Spleen (tissue), 11 donors: ENCODE measurements around the gene TMEM89. TPM values are rescaled to one million over a fixed set of nuclear protein-coding genes. Genes with fewer than 3 reads are reported as not detected.
A peak's percentile ranks its signal among the peaks of the same experiment; 100 is the strongest.

Experiments
- DNase-seq: peaks from one replicate; pipeline ENCODE4 v3.0.0-alpha.2; 2020
- H3K27ac ChIP-seq, 8 donors: fragments of 200-600 bp; sonication (generic) in 7 of 8; 1 replicate in 4 of 8; 2 replicates in 4 of 8; pipeline versions ENCODE4 v1.5.0 to v1.8.0; 2016 to 2021; ENCODE audit warnings: inconsistent platforms in 4 of 8, mild to moderate bottlenecking in 4 of 8, moderate library complexity in 1 of 8
- H3K27me3 ChIP-seq, 7 donors: fragments of 200-600 bp; sonication (generic) in 6 of 7; replicated peaks in 1 of 7; 1 replicate in 4 of 7; 2 replicates in 3 of 7; pipeline versions ENCODE4 v1.5.0 to v1.8.0; 2016 to 2021; ENCODE audit warnings: inconsistent platforms in 3 of 7, mild to moderate bottlenecking in 1 of 7
- H3K36me3 ChIP-seq, 6 donors: fragments of 200-600 bp; sonication (generic) in 5 of 6; 1 replicate in 4 of 6; 2 replicates in 2 of 6; pipeline versions ENCODE4 v1.5.0 to v1.8.0; 2016 to 2021; ENCODE audit warnings: inconsistent platforms in 2 of 6
- H3K4me1 ChIP-seq, 6 donors: fragments of 200-600 bp; sonication (generic) in 5 of 6; 1 replicate in 3 of 6; 2 replicates in 3 of 6; pipeline versions ENCODE4 v1.5.0 to v1.8.0; 2016 to 2021; ENCODE audit warnings: inconsistent platforms in 3 of 6
- H3K4me3 ChIP-seq, 8 donors: fragments of 200-600 bp; sonication (generic) in 7 of 8; 1 replicate in 4 of 8; 2 replicates in 4 of 8; pipeline versions ENCODE4 v1.5.0 to v1.8.0; 2016 to 2021; ENCODE audit warnings: inconsistent platforms in 4 of 8, mild to moderate bottlenecking in 4 of 8, moderate library complexity in 2 of 8
- H3K9me3 ChIP-seq, 8 donors: fragments of 200-600 bp; sonication (generic) in 7 of 8; 1 replicate in 4 of 8; 2 replicates in 4 of 8; pipeline versions ENCODE4 v1.5.0 to v1.8.0; 2016 to 2021; ENCODE audit warnings: inconsistent platforms in 4 of 8
- CTCF ChIP-seq, 11 experiments: fragments of 200-600 bp in 7 of 11; fragments of 450-650 bp in 4 of 11; sonication (generic) in 4 of 11; IDR thresholded peaks in 8 of 11; conservative IDR thresholded peaks in 3 of 11; 1 replicate in 7 of 11; 2 replicates in 4 of 11; pipeline versions ENCODE4 v1.4.0 to v1.8.0; 2016 to 2021; ENCODE audit warnings: antibody characterized with exemption in 11 of 11, inconsistent platforms in 4 of 11, mild to moderate bottlenecking in 1 of 11
- POLR2A ChIP-seq, 3 donors: fragments of 450-650 bp; IDR thresholded peaks; one replicate each; pipeline ENCODE4 v1.5.1; 2017; ENCODE audit warnings: antibody characterized with exemption in 3 of 3, mild to moderate bottlenecking in 1 of 3
- POLR2AphosphoS5 ChIP-seq, 3 donors: sonication (generic); formaldehyde crosslinking; IDR thresholded peaks; one replicate each; pipeline ENCODE4 v1.5.1; 2017; ENCODE audit warnings: antibody characterized with exemption in 3 of 3
- WGBS, 5 donors: extraction: QIAGEN DNeasy Blood & Tissue Kit in 3 of 5; methylation state at CpG; one replicate each; pipeline versions ENCODE4 v1.1.5 to v1.1.7; 2013 to 2018; 5-methylcytosine and 5-hydroxymethylcytosine counted together
- intact Hi-C: fragments of 100-400 bp; cut with DNase I; formaldehyde crosslinking; loops from one replicate; pipeline ENCODE4 v1.15.0; 2023; ENCODE audit warnings: low total_unique reads
- polyA plus RNA-seq, 3 donors: library from polyadenylated mRNA; stranded (reverse); fragments of 200-250 nt; gene quantifications; one replicate each; pipeline ENCODE4 v1.2.1, GENCODE V29; 2013
- total RNA-seq, 7 donors: library from RNA; depleted of rRNA in 3 of 7; stranded (reverse); fragments of >200 nt in 3 of 7; fragmentation: NEBNext Ultra II Directional in 4 of 7; extraction: Animal tissue kit (Norgen Biotek cat#: 25700) in 4 of 7; gene quantifications; one replicate each; pipeline versions ENCODE4 v1.1.0 to v1.2.1, GENCODE V29; 2016 to 2021
- donor health status: healthy with polysubstance abuse.
- donor health status: DM: no; HTN: no; CAD: no; lungs with moderate emphysema.
- donor health status: DM: no; HTN: no; CAD: no.
- donor health status: Bipolar disorder and iron deficiency.
- donor health status: healthy.
- donor health status: DM: no; HTN: no; CAD: no.
- donor health status: DM: yes; HTN: yes; CAD: no.

The TMEM89 gene
- total and polyA plus RNA-seq, 10 donors: 0.42 to 0.46 TPM; not detected in 8

- TF ChIP-seq POLR2AphosphoS5 (IDR thresholded peaks at IDR 0.05) (no peak), CTCF (IDR thresholded peaks at IDR 0.05 in 8 of 11, conservative IDR thresholded peaks at IDR 0.05 in 3 of 11) (no peak), POLR2A (IDR thresholded peaks at IDR 0.05) (no peak)
- DNase-seq: no peak
- Histone ChIP-seq H3K9me3 (peaks cover 0 to 6% (median under 1%) of the 10 kb centered on the region in 8 donors), H3K27ac (peak overlapping the region in 2 of 8 donors; percentile 26 to 38), H3K4me1 (peaks cover 0 to 15% (median 0%) of the 10 kb centered on the region in 6 donors), H3K4me3 (no peak overlapping the region), H3K36me3 (peaks cover 0 to 49% (median 32%) of the 10 kb centered on the region in 6 donors), H3K27me3 (no peaks in the 10 kb centered on the region)
- intact Hi-C loops: no loop called here
- 73 to 82% (median 80%) methylated on average over 6 of the region's 6 CpGs for WGBS, 5 donors
These were observed 2.4 kb upstream of the TMEM89 start for GRCh38 chr3:48623851-48624547.

- Histone ChIP-seq H3K27me3 (no peaks in the 10 kb centered on the region), H3K4me3 (no peak overlapping the region), H3K4me1 (peaks cover 0 to 15% (median 0%) of the 10 kb centered on the region in 6 donors), H3K27ac (no peak overlapping the region), H3K36me3 (peaks cover 0 to 7% (median 0%) of the 10 kb centered on the region in 6 donors), H3K9me3 (peaks cover 2 to 34% (median 24%) of the 10 kb centered on the region in 8 donors)
- WGBS, 5 donors: 78 to 90% (median 87%) methylated on average over 7 of the region's 7 CpGs
- TF ChIP-seq POLR2A (IDR thresholded peaks at IDR 0.05): no peak
- intact Hi-C loops: no loop called here
- DNase-seq: no peak
These were observed 1.7 kb downstream of the TMEM89 start for GRCh38 chr3:48619541-48620524.

- Histone ChIP-seq H3K36me3 (no peaks in the 10 kb centered on the region), H3K27ac (no peak overlapping the region), H3K27me3 (no peaks in the 10 kb centered on the region), H3K4me3 (no peak overlapping the region), H3K9me3 (peaks cover 2 to 34% (median 24%) of the 10 kb centered on the region in 8 donors), H3K4me1 (peaks cover 0 to 9% (median 0%) of the 10 kb centered on the region in 6 donors)
- no peak for TF ChIP-seq CTCF (IDR thresholded peaks at IDR 0.05 in 8 of 11, conservative IDR thresholded peaks at IDR 0.05 in 3 of 11)
- no peak for TF ChIP-seq POLR2A (IDR thresholded peaks at IDR 0.05)
- TF ChIP-seq POLR2AphosphoS5 (IDR thresholded peaks at IDR 0.05): no peak
- intact Hi-C loops: no loop called here
- 93 to 99% (median 97%) methylated on average over 4 of the region's 4 CpGs for WGBS, 5 donors
- DNase-seq: no peak
These were observed 4.0 kb downstream of the TMEM89 start for GRCh38 chr3:48617559-48617958.

GRCh38 chr3:48614044-48614443 is 7.5 kb downstream of the TMEM89 start:
- H3K4me1 ChIP-seq: peaks cover 0 to 20% (median 7%) of the 10 kb centered on the region in 6 donors
- no peaks in the 10 kb centered on the region for H3K36me3 ChIP-seq
- intact Hi-C loops: no loop called here
- no peaks in the 10 kb centered on the region for H3K27me3 ChIP-seq
- no peak for TF ChIP-seq POLR2AphosphoS5 (IDR thresholded peaks at IDR 0.05)
- TF ChIP-seq POLR2A (IDR thresholded peaks at IDR 0.05): no peak
- no peak for TF ChIP-seq CTCF (IDR thresholded peaks at IDR 0.05 in 8 of 11, conservative IDR thresholded peaks at IDR 0.05 in 3 of 11)
- 8 to 45% (median 19%) methylated on average over 3 of the region's 3 CpGs for WGBS, 5 donors
- no peak for DNase-seq
- peaks cover 2 to 32% (median 23%) of the 10 kb centered on the region in 8 donors for H3K9me3 ChIP-seq
- peak overlapping the region in 4 of 8 donors; percentile 22 to 79 (median 69) for H3K27ac ChIP-seq
- no peak overlapping the region for H3K4me3 ChIP-seq
